CD14-positive monocyte (primary cell): Measurements from ENCODE around the gene CACNA1B. TPM values are rescaled to one million over a fixed set of nuclear protein-coding genes. Genes with fewer than 3 reads are reported as not detected.

Source experiments
- DNase-seq, 3 donors: peaks; one replicate each; pipeline ENCODE4 v3.0.0-alpha.2; 2011 to 2022
- H2AFZ ChIP-seq: 2 replicates; pipeline ENCODE4 v1.6.0; 2012; ENCODE audit warnings: mild to moderate bottlenecking, low read depth, low read length, inconsistent platforms; ENCODE audit not compliant: insufficient read depth, poor library complexity, severe bottlenecking
- H3K27ac ChIP-seq, 2 donors: 1 replicate in 1 of 2; 2 replicates in 1 of 2; pipeline ENCODE4 v1.5.1; 2012 to 2013; ENCODE audit warnings: low read length in 2 of 2, control low read depth in 1 of 2, inconsistent platforms in 1 of 2, low read depth in 1 of 2, mild to moderate bottlenecking in 1 of 2
- H3K27me3 ChIP-seq, 2 donors: one replicate each; pipeline versions ENCODE4 v1.6.0 to v1.6.1; 2011 to 2013; ENCODE audit warnings: low read length in 2 of 2; ENCODE audit not compliant: control insufficient read depth in 2 of 2, insufficient read depth in 2 of 2
- H3K36me3 ChIP-seq, 2 donors: replicated peaks in 1 of 2; 1 replicate in 1 of 2; 2 replicates in 1 of 2; pipeline versions ENCODE4 v1.5.1 to v1.6.1; 2012 to 2013; ENCODE audit warnings: low read length in 2 of 2, control low read depth in 1 of 2, inconsistent platforms in 1 of 2, mild to moderate bottlenecking in 1 of 2; ENCODE audit not compliant: insufficient read depth in 2 of 2, control insufficient read depth in 1 of 2
- H3K4me1 ChIP-seq, 2 donors: 1 replicate in 1 of 2; 2 replicates in 1 of 2; pipeline versions ENCODE4 v1.5.1 to v1.6.1; 2012 to 2013; ENCODE audit warnings: low read length in 2 of 2, control low read depth in 1 of 2, inconsistent platforms in 1 of 2, mild to moderate bottlenecking in 1 of 2, moderate library complexity in 1 of 2; ENCODE audit not compliant: insufficient read depth in 2 of 2, control insufficient read depth in 1 of 2
- H3K4me2 ChIP-seq: replicated peaks from 2 replicates; pipeline ENCODE3; 2012; ENCODE audit warnings: low read length, moderate library complexity, mild to moderate bottlenecking; ENCODE audit not compliant: poor library complexity, severe bottlenecking; ENCODE audit errors: extremely low read depth
- H3K4me3 ChIP-seq, 3 experiments: fragments of 200-600 bp in 1 of 3; sonication (generic) in 1 of 3; replicated peaks in 1 of 3; 1 replicate in 2 of 3; 2 replicates in 1 of 3; pipeline ENCODE4 v1.5.1; 2011 to 2013; ENCODE audit warnings: low read length in 3 of 3, mild to moderate bottlenecking in 3 of 3, control low read depth in 2 of 3, low read depth in 2 of 3, inconsistent platforms in 1 of 3, moderate library complexity in 1 of 3
- H3K79me2 ChIP-seq: 2 replicates; pipeline ENCODE4 v1.6.0; 2012; ENCODE audit warnings: mild to moderate bottlenecking, control low read depth, inconsistent platforms, low read length, moderate library complexity; ENCODE audit not compliant: insufficient read depth
- H3K9ac ChIP-seq: 2 replicates; pipeline ENCODE4 v1.6.0; 2017; ENCODE audit warnings: low read length, mild to moderate bottlenecking; ENCODE audit not compliant: insufficient read depth, poor library complexity, severe bottlenecking
- H3K9me3 ChIP-seq, 2 donors: replicated peaks in 1 of 2; 1 replicate in 1 of 2; 2 replicates in 1 of 2; pipeline versions ENCODE4 v1.5.1 to v1.6.1; 2012 to 2013; ENCODE audit warnings: low read length in 2 of 2, control low read depth in 1 of 2; ENCODE audit not compliant: control insufficient read depth in 1 of 2, insufficient read depth in 1 of 2
- H4K20me1 ChIP-seq: 2 replicates; pipeline ENCODE4 v1.6.0; 2012; ENCODE audit warnings: mild to moderate bottlenecking, low read length, control low read depth, moderate library complexity; ENCODE audit not compliant: insufficient read depth
- H3K27ac Mint-ChIP-seq, 7 donors: one replicate each; pipeline ENCODE4 v1.8.0; 2020; ENCODE audit warnings: mild to moderate bottlenecking in 7 of 7, mixed read lengths in 7 of 7, moderate library complexity in 6 of 7, inconsistent platforms in 2 of 7
- H3K27me3 Mint-ChIP-seq, 3 donors: one replicate each; pipeline ENCODE4 v1.8.0; 2021 to 2022; ENCODE audit warnings: low read depth in 3 of 3, mild to moderate bottlenecking in 3 of 3, mixed read lengths in 3 of 3, moderate library complexity in 3 of 3, inconsistent platforms in 1 of 3
- H3K36me3 Mint-ChIP-seq, 2 donors: one replicate each; pipeline ENCODE4 v1.8.0; 2020; ENCODE audit warnings: mixed read lengths in 2 of 2, inconsistent platforms in 1 of 2, mild to moderate bottlenecking in 1 of 2
- H3K4me1 Mint-ChIP-seq: one replicate; pipeline ENCODE4 v1.8.0; 2020; ENCODE audit warnings: mild to moderate bottlenecking, mixed read lengths
- H3K4me3 Mint-ChIP-seq, 2 donors: one replicate each; pipeline ENCODE4 v1.8.0; 2020; ENCODE audit warnings: mild to moderate bottlenecking in 2 of 2, mixed read lengths in 2 of 2, moderate library complexity in 1 of 2
- H3K9me3 Mint-ChIP-seq, 7 donors: one replicate each; pipeline ENCODE4 v1.8.0; 2020 to 2022; ENCODE audit warnings: mixed read lengths in 7 of 7, mild to moderate bottlenecking in 6 of 7, moderate library complexity in 6 of 7, inconsistent platforms in 2 of 7
- WGBS: methylation state at CpG from one replicate; pipeline ENCODE4 v1.1.5; 2013; ENCODE audit warnings: missing lambda C conversion rate; ENCODE audit not compliant: insufficient coverage; 5-methylcytosine and 5-hydroxymethylcytosine counted together
- intact Hi-C, 2 donors: fragments of 100-400 bp; cut with micrococcal nuclease; formaldehyde crosslinking; loops; one replicate each; pipeline versions ENCODE4 v1.15.0 to v1.15.1; 2023
- polyA plus RNA-seq, 3 donors: library from polyadenylated mRNA; depleted of rRNA in 1 of 3; unstranded in 2 of 3; stranded (reverse) in 1 of 3; fragments of 300-500 nt in 2 of 3; fragments of >200 nt in 1 of 3; fragmentation: Illumina TruSeq in 2 of 3; gene quantifications; 1 replicate in 2 of 3; 2 replicates in 1 of 3; pipeline ENCODE4 v1.2.3, GENCODE V29; 2012 to 2021
- TF ChIP-seq, protein P1 (sequence below): fragments of 200-600 bp; IDR thresholded peaks from one replicate; pipeline ENCODE4 v1.8.0; 2022; ENCODE audit warnings: antibody characterized with exemption, mild to moderate bottlenecking

The CACNA1B gene
- polyA plus RNA-seq, 3 donors, result not detected

DNA sequence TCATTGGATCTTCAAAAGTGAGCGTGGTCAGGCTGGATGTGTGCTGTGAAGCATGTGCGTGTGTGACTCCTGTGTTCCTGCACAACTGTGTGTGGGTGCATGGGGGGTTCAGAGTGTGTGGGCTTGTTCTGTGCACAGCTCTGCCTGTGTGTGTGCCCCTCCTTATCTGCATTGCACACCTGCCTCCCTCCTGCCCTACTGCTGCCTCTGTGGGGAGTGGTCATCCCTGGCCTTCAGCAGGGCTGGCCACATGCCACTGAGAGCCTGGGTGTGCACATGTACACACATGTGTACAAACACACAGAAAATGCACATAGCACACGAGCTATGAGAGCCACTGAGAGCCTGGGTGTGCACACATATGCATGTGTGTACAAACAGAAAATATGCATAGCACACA, 92.1 kb downstream of the CACNA1B start:
- no peaks in the 10 kb centered on the region for H3K4me1 Mint-ChIP-seq
- DNase-seq, result no peak
- H3K27me3 Mint-ChIP-seq, result peaks cover 0 to 4% (median 2%) of the 10 kb centered on the region in 3 donors
- no peak overlapping the region for H3K27ac ChIP-seq
- H3K9me3 ChIP-seq, result no peaks in the 10 kb centered on the region
- H4K20me1 ChIP-seq, result no peaks in the 10 kb centered on the region
- 90% methylated on average over 3 of the region's 3 CpGs for WGBS
- no peak overlapping the region for H3K27ac Mint-ChIP-seq
- H3K4me2 ChIP-seq, result no peak overlapping the region
- no peaks in the 10 kb centered on the region for H3K79me2 ChIP-seq
- intact Hi-C loops, result no loop called here
- TF ChIP-seq, protein P1, sequence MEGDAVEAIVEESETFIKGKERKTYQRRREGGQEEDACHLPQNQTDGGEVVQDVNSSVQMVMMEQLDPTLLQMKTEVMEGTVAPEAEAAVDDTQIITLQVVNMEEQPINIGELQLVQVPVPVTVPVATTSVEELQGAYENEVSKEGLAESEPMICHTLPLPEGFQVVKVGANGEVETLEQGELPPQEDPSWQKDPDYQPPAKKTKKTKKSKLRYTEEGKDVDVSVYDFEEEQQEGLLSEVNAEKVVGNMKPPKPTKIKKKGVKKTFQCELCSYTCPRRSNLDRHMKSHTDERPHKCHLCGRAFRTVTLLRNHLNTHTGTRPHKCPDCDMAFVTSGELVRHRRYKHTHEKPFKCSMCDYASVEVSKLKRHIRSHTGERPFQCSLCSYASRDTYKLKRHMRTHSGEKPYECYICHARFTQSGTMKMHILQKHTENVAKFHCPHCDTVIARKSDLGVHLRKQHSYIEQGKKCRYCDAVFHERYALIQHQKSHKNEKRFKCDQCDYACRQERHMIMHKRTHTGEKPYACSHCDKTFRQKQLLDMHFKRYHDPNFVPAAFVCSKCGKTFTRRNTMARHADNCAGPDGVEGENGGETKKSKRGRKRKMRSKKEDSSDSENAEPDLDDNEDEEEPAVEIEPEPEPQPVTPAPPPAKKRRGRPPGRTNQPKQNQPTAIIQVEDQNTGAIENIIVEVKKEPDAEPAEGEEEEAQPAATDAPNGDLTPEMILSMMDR, result no peak
- H3K4me3 ChIP-seq, result no peak overlapping the region
- H3K9ac ChIP-seq, result no peak overlapping the region
- no peaks in the 10 kb centered on the region for H3K36me3 ChIP-seq
- H3K27me3 ChIP-seq, result no peaks in the 10 kb centered on the region
- H3K36me3 Mint-ChIP-seq, result no peaks in the 10 kb centered on the region
- H2AFZ ChIP-seq, result no peak overlapping the region
- no peak overlapping the region for H3K4me3 Mint-ChIP-seq
- H3K4me1 ChIP-seq, result no peaks in the 10 kb centered on the region
- peaks cover 0 to 2% (median 0%) of the 10 kb centered on the region in 7 donors for H3K9me3 Mint-ChIP-seq

DNA sequence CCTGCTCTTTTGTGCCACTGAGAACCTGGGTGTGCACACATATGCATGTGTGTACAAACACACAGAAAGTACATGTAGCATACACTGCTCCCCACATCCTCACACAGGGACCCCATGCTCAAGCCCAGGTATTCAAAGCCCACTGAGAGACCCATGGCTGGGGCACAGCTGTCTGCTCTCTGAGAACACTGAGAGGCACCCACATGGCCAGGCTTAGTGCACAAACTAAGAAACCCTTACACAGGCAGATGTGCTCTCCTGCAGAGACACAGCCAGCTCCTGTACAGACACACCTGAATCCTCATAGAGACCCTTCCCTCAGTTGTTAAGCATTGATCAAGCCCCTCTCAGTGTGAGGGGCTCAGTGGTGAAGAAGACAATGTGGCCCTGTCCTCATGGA, 92.5 kb downstream of the CACNA1B start:
- Histone ChIP-seq H3K4me2 (no peak overlapping the region), H3K4me1 (no peaks in the 10 kb centered on the region), H3K79me2 (no peaks in the 10 kb centered on the region), H4K20me1 (no peaks in the 10 kb centered on the region), H3K36me3 (no peaks in the 10 kb centered on the region), H3K27ac (no peak overlapping the region), H3K9ac (no peak overlapping the region), H3K9me3 (no peaks in the 10 kb centered on the region), H2AFZ (no peak overlapping the region), H3K4me3 (no peak overlapping the region), H3K27me3 (no peaks in the 10 kb centered on the region)
- DNase-seq, result no peak
- Mint-ChIP-seq H3K4me1 (no peaks in the 10 kb centered on the region), H3K36me3 (no peaks in the 10 kb centered on the region), H3K9me3 (peaks cover 0 to 2% (median 0%) of the 10 kb centered on the region in 7 donors), H3K4me3 (no peak overlapping the region), H3K27ac (no peak overlapping the region), H3K27me3 (peaks cover 0 to 4% (median 2%) of the 10 kb centered on the region in 3 donors)
- intact Hi-C loops, result no loop called here
- TF ChIP-seq, protein P1, result no peak
